ENCODE results near the gene MORN5.

The MORN5 gene

GRCh38 chr9:122155796-122156195 is 3.9 kb upstream of the MORN5 start:
- Mint-ChIP-seq H3K4me3 (no peak overlapping the region), H3K4me1 (peaks cover 60% of the 10 kb centered on the region), H3K27ac (no peak overlapping the region), H3K27me3 (no peaks in the 10 kb centered on the region), H3K9me3 (no peaks in the 10 kb centered on the region), H3K36me3 (peaks cover 5% of the 10 kb centered on the region)

DNA sequence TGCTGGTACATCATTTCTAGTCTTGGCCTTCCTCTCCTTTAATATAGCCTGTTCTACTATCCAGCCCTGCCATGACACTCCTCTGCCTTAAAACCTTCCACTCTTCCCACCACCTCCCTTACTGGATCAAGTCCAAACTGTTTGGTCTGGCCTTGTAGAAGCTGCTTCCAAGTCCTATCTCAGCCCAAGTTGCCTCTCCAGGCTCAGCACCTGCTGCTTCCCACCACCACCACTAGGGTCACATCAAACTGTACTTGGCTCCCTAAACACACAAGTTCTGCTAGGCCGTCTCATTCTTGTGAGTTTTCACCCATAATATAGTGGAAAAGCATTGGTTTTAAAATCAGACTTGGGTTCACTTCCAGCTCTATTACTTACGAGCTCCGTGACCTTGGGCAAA is 1.5 kb upstream of the MORN5 start:
- Mint-ChIP-seq H3K27ac (no peak overlapping the region), H3K4me1 (peaks cover 55% of the 10 kb centered on the region), H3K27me3 (no peaks in the 10 kb centered on the region), H3K4me3 (peak overlapping the region; percentile 75), H3K9me3 (peaks cover 6% of the 10 kb centered on the region), H3K36me3 (peaks cover 2% of the 10 kb centered on the region)

DNA sequence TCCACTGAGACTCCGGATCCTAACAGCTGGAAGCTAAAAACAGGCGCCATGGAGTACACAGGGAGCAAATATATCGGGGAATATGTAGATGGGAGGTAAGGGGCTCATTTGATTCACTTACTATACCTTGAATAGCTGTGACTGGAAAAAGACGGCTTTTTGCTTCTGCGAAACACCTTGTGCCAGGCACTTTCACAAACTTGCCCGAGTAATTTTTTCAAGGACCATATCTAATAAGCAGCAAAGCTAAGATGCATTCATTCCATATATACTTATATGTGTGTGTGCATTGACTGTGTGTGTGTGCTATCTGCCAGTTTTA is 178 bp downstream of the MORN5 start:
- peaks cover 6% of the 10 kb centered on the region for H3K27me3 Mint-ChIP-seq
- peak overlapping the region; percentile 97 for H3K4me3 Mint-ChIP-seq
- peaks cover 2% of the 10 kb centered on the region for H3K36me3 Mint-ChIP-seq

DNA sequence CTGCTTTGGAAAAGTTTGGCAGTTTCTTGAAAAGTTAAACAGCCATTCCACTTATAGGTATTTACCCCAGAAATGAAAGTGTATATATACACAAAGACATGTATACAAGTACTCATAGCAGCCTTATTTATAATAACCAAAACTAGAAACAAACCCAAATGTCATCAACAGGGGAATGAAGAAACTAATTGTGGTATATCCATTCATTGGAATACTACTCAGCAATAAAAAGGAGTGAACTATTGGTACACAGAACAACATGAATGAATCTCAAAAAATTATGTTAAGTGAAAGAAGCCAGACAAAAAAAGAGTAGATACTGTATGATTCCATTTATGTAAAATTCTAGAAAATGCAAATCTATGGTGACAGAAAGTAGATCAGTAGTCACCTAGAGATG is 2.7 kb downstream of the MORN5 start:
- H3K4me1 Mint-ChIP-seq = peaks cover 26% of the 10 kb centered on the region
- H3K36me3 Mint-ChIP-seq = peaks cover 2% of the 10 kb centered on the region
- H3K4me3 Mint-ChIP-seq = no peak overlapping the region
- peaks cover 7% of the 10 kb centered on the region for H3K27me3 Mint-ChIP-seq
- H3K27ac Mint-ChIP-seq = no peak overlapping the region
- peaks cover 6% of the 10 kb centered on the region for H3K9me3 Mint-ChIP-seq

More for the DNA sequence above, 178 bp downstream of the MORN5 start:
- Mint-ChIP-seq H3K27ac (peak overlapping the region; percentile 92), H3K9me3 (peaks cover 6% of the 10 kb centered on the region), H3K4me1 (peaks cover 43% of the 10 kb centered on the region)

GRCh38 chr9:122164286-122164685 is 4.6 kb downstream of the MORN5 start:
- H3K4me1 Mint-ChIP-seq = peaks cover 12% of the 10 kb centered on the region
- H3K36me3 Mint-ChIP-seq = no peaks in the 10 kb centered on the region
- H3K9me3 Mint-ChIP-seq = peaks cover 6% of the 10 kb centered on the region
- no peak overlapping the region for H3K4me3 Mint-ChIP-seq
- peaks cover 10% of the 10 kb centered on the region for H3K27me3 Mint-ChIP-seq
- H3K27ac Mint-ChIP-seq = no peak overlapping the region

DNA sequence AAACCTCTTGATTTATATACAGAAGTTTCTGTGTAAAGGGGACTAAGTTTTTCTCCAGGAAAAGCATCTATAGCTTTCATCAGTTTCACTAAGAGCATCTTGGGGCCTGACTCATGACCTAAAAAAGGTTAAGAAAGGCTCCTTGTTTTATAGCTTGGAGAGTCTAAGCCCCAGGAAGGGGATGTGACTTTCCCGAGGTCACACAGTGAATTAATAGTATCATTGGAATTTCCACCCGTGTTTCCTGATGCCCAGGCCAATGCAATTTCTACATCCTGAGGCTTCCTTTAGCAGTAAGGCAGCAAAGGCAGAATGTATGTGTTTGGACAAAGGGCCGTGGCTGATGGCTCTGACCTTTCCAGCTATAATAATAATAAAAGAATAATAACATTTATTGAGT is 8.6 kb downstream of the MORN5 start:
- no peaks in the 10 kb centered on the region for H3K4me1 Mint-ChIP-seq
- H3K9me3 Mint-ChIP-seq = no peaks in the 10 kb centered on the region
- H3K36me3 Mint-ChIP-seq = no peaks in the 10 kb centered on the region
- no peak overlapping the region for H3K27ac Mint-ChIP-seq
- no peak overlapping the region for H3K4me3 Mint-ChIP-seq
- H3K27me3 Mint-ChIP-seq = peaks cover 23% of the 10 kb centered on the region

DNA sequence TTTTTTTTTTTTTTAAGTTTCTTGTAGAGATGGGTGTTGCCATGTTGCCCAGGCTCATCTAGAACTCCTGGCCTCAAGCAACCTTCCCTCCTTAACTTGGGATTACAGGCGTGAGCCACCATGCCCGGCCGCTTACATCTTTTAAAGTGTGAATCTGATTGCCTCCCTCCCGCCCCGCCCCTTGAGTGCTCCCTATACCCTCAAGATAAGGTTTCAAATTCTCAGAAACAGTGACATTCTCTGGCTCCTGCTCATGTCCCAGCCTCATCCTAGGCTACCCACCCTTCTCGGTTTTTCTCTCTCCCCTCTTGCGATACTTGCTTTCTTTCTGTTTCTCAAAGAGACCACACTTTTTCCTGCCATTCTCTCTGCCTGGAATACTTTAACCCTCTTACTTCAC is 12.4 kb downstream of the MORN5 start:
- no peak overlapping the region for H3K4me3 Mint-ChIP-seq
- H3K27me3 Mint-ChIP-seq = peaks cover 26% of the 10 kb centered on the region
- no peak overlapping the region for H3K27ac Mint-ChIP-seq
- H3K9me3 Mint-ChIP-seq = no peaks in the 10 kb centered on the region
- no peaks in the 10 kb centered on the region for H3K36me3 Mint-ChIP-seq
- no peaks in the 10 kb centered on the region for H3K4me1 Mint-ChIP-seq

- Mint-ChIP-seq H3K4me1 (no peaks in the 10 kb centered on the region), H3K27me3 (peaks cover 23% of the 10 kb centered on the region), H3K36me3 (no peaks in the 10 kb centered on the region), H3K9me3 (no peaks in the 10 kb centered on the region), H3K4me3 (no peak overlapping the region), H3K27ac (no peak overlapping the region)
Measured at GRCh38 chr9:122173670-122174069, 14.0 kb downstream of the MORN5 start.

DNA sequence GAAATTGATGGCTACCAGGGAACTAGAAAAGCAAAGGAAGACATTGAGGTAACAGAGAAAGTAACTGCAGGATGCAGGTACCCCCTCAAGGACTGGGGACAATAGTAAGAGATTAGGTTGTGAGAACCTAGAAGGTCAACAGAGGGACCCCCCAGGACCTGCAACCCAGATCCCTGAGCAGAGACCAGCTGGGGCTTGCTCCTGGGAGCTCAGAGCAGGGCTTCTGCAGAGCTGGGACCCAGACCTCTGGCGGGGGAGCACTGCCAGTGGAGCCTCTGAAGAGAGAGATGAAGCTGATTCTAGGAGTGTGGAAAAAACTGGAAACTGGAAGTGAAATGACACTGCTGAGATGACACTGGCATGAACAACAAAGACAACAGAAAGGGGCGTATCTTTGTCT is 17.2 kb downstream of the MORN5 start:
- Mint-ChIP-seq H3K9me3 (no peaks in the 10 kb centered on the region), H3K4me1 (no peaks in the 10 kb centered on the region), H3K4me3 (no peak overlapping the region), H3K27me3 (peaks cover 17% of the 10 kb centered on the region), H3K36me3 (no peaks in the 10 kb centered on the region), H3K27ac (no peak overlapping the region)

- no peaks in the 10 kb centered on the region for H3K4me1 Mint-ChIP-seq
- H3K9me3 Mint-ChIP-seq = no peaks in the 10 kb centered on the region
- no peaks in the 10 kb centered on the region for H3K36me3 Mint-ChIP-seq
- H3K27ac Mint-ChIP-seq = no peak overlapping the region
- peaks cover 8% of the 10 kb centered on the region for H3K27me3 Mint-ChIP-seq
- H3K4me3 Mint-ChIP-seq = no peak overlapping the region
Measured at GRCh38 chr9:122179054-122179689, 19.5 kb downstream of the MORN5 start.

DNA sequence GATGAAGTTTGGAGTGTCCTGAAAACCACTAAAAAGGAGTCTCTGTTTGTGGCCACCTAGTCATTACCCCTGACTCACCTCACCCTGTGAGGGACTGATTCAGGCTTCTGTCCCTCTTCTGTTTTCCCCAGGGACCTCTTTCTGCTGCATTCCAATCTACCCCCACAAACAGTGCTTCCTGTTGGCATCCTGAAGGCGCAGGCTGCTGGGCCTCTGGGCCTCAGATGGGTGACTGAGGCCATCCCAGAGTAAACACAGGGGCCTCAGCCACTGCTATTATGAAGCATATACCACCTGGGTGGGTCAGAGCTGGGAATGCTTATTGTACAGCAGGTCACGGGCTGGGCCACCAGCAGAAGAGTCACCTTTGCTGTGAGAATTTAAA is 20.0 kb downstream of the MORN5 start:
- Mint-ChIP-seq H3K9me3 (no peaks in the 10 kb centered on the region), H3K27ac (no peak overlapping the region), H3K4me1 (no peaks in the 10 kb centered on the region), H3K36me3 (no peaks in the 10 kb centered on the region), H3K4me3 (no peak overlapping the region), H3K27me3 (peaks cover 6% of the 10 kb centered on the region)

DNA sequence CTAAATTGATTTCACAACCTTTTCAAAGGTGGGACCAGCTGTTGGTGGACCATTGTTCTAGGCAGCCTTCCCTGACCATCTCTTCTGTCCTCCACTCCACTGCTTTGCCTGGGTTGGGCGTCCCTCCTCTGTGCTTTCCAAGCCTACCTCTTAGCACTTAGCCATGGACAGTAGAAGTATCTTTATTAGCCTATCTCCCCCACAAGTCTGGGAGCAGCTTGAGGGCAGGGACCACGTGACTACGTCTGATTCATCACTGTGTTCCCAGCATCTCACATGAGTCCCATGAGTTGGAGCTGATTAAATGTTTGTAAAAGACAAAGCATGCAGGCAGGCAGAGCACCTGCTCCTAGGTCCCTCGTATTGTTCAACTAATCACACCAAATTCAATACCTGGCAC is 20.9 kb downstream of the MORN5 start:
- Mint-ChIP-seq H3K36me3 (no peaks in the 10 kb centered on the region), H3K27ac (no peak overlapping the region), H3K4me1 (no peaks in the 10 kb centered on the region), H3K9me3 (no peaks in the 10 kb centered on the region), H3K27me3 (peaks cover 4% of the 10 kb centered on the region), H3K4me3 (no peak overlapping the region)

GRCh38 chr9:122183501-122183900 is 23.8 kb downstream of the MORN5 start:
- Mint-ChIP-seq H3K4me1 (no peaks in the 10 kb centered on the region), H3K27me3 (no peaks in the 10 kb centered on the region), H3K9me3 (no peaks in the 10 kb centered on the region), H3K4me3 (no peak overlapping the region), H3K27ac (no peak overlapping the region), H3K36me3 (no peaks in the 10 kb centered on the region)

DNA sequence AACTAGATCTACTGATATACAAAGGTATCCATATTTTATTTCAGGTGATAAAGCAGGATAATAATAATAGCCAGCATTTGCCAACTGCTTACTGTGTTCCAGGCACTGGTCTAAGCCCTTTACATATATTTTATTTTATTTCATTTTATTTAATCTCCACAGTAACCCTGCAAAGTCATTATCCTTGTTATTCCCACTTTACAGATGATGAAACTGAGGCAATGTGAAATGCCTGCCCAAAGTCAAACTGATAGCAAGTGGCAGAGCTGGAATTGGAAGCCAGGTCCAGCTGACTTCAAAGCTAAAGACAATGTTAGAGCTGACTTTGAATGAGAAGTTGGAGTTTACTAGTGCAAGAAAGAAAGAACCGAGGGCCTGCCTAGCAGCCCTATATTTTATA is 24.8 kb downstream of the MORN5 start:
- Mint-ChIP-seq H3K27ac (no peak overlapping the region), H3K36me3 (no peaks in the 10 kb centered on the region), H3K9me3 (no peaks in the 10 kb centered on the region), H3K27me3 (no peaks in the 10 kb centered on the region), H3K4me1 (no peaks in the 10 kb centered on the region), H3K4me3 (no peak overlapping the region)

- no peaks in the 10 kb centered on the region for H3K9me3 Mint-ChIP-seq
- no peak overlapping the region for H3K4me3 Mint-ChIP-seq
- no peak overlapping the region for H3K27ac Mint-ChIP-seq
- no peaks in the 10 kb centered on the region for H3K4me1 Mint-ChIP-seq
- no peaks in the 10 kb centered on the region for H3K27me3 Mint-ChIP-seq
- H3K36me3 Mint-ChIP-seq = no peaks in the 10 kb centered on the region
Measured at GRCh38 chr9:122186301-122186700, 26.6 kb downstream of the MORN5 start.

DNA sequence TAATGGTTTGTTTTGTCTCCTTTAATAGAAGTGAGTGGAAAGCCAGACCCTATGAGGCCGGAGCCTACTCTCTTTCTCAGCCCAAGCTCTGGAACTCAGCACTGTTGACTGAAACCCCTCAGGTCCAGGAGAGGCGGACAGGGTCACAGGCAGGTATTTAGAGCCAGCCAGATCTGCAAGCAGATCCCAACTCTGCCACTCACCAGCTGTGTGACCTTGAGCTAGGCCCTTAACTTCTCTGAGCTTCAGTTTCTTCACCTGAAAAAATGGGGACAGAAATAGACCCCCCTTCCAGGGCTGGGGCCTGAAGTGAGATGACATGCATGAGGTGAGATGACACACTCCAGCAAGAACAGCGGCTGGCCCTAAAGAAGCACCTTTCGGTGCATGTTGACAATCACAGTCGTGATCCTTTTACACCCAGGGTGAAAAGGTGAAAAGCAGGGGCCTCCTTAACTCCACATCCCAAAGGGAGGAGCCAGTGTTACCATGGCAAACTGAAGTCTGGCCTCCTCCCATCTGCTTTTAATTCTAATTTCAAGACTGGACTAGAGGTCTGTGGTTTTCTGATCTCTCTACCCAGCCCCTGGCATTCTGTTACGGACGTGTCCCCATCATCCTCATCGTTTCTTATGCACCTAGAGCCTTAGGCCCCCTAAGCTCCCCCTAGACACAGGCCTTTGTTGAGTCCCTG is 27.2 kb downstream of the MORN5 start:
- Mint-ChIP-seq H3K9me3 (no peaks in the 10 kb centered on the region), H3K27me3 (no peaks in the 10 kb centered on the region), H3K4me1 (no peaks in the 10 kb centered on the region), H3K36me3 (no peaks in the 10 kb centered on the region), H3K4me3 (no peak overlapping the region), H3K27ac (no peak overlapping the region)

GRCh38 chr9:122188369-122188768 is 28.7 kb downstream of the MORN5 start:
- Mint-ChIP-seq H3K4me3 (no peak overlapping the region), H3K36me3 (no peaks in the 10 kb centered on the region), H3K4me1 (no peaks in the 10 kb centered on the region), H3K9me3 (no peaks in the 10 kb centered on the region), H3K27me3 (no peaks in the 10 kb centered on the region), H3K27ac (no peak overlapping the region)
